ENCODE measurements around the gene SENP1. TPM values are rescaled to one million over a fixed set of nuclear protein-coding genes. Genes with fewer than 3 reads are reported as not detected.

The SENP1 gene
- polyA plus RNA-seq, 1 donor from 2014 or later: 14.0 TPM

DNA sequence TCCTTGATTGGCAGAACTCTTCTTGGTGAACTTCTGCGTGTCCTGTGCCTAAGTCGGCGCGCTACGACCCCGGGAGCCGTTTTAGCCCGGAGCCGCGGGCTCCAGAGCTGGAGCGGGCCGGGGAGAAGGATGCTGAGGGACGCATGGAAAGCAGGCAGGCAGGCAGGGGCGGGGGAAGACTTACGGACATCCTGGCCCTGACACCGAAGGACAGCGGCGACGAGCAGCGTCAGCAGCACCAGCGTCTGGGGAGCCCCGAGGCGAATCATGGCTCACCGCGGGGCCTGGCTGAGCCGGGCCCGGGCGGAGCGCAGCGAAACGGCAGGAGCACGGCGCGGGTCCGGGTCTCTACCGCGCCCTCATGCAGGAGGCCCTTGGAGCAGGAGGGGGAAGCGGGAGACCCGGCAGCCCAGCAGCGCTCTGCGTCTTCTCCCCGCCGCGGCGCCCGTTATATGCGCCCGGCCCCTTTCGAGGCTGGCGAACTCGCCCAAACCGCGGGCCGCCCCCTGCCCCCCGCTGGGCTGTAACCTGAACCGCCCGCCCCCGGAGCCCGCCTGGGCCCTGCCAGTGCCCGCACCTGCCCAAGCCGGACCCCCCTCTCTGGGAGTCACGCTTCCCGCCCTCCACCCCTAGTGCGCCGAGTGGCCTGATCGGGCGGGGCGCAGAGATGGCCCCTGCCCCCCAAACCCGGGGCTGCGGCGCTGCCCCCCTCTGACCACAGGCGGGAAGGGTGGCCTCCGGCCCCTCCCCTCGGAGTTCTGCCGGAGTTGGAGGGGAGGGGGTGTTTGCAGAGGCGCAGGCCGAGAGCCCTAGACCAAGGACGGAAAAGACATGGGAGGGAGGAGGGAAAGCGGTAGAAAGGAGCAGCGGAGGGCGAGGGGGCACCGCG lies 101.6 kb downstream of the SENP1 start, which contains the start of gene COL2A1:
Gene COL2A1, minus strand, starts transcription at position 424 of the 889 bp plus-strand sequence. Its CDS starts 155 bp downstream, at position 269.
- no peaks in the 10 kb centered on the region for H3K36me3 ChIP-seq (ENCODE audit: insufficient read depth, low read length)
- H3K27ac ChIP-seq (ENCODE audit: low read length): no peak within 1 kb of the TSS
- H4K20me1 ChIP-seq (ENCODE audit: insufficient read depth): no peaks in the 10 kb centered on the region
- H3K79me2 ChIP-seq (replicated peaks; ENCODE audit: insufficient read depth, low read length): peaks cover 13% of the 10 kb centered on the region
- H2AFZ ChIP-seq (ENCODE audit: low read depth, low read length): no peak within 1 kb of the TSS
- no peaks in the 10 kb centered on the region for H3K9me3 ChIP-seq (ENCODE audit: low read length)
- TF ChIP-seq MXI1 (conservative IDR thresholded peaks at IDR 0.05; ENCODE audit: poor library complexity, severe bottlenecking): no peak
- TF ChIP-seq POLR2AphosphoS5 (IDR thresholded peaks at IDR 0.05): no peak
- TF ChIP-seq EP300 (conservative IDR thresholded peaks at IDR 0.05; ENCODE audit: poor library complexity, severe bottlenecking): no peak
- peak; percentile 80 for TF ChIP-seq EZH2 (IDR thresholded peaks at IDR 0.05; ENCODE audit: borderline replicate concordance, insufficient read depth, low read length, poor library complexity, severe bottlenecking)
- peaks cover 52% of the 10 kb centered on the region for H3K27me3 ChIP-seq (ENCODE audit: insufficient read depth, low read depth, low read length)
- H3F3A ChIP-seq (ENCODE audit: insufficient read depth, low read length, poor library complexity, severe bottlenecking): peaks cover 6% of the 10 kb centered on the region
- no peaks in the 10 kb centered on the region for H3K9me2 ChIP-seq (ENCODE audit: insufficient read depth, low read length)
- peak within 1 kb of the TSS; percentile 25 for H3K4me2 ChIP-seq (ENCODE audit: low read length)
- H3K4me3 ChIP-seq (ENCODE audit: low read length): peak within 1 kb of the TSS; percentile 69
- peak within 1 kb of the TSS; percentile 37 for H3K9ac ChIP-seq (ENCODE audit: low read length)

DNA sequence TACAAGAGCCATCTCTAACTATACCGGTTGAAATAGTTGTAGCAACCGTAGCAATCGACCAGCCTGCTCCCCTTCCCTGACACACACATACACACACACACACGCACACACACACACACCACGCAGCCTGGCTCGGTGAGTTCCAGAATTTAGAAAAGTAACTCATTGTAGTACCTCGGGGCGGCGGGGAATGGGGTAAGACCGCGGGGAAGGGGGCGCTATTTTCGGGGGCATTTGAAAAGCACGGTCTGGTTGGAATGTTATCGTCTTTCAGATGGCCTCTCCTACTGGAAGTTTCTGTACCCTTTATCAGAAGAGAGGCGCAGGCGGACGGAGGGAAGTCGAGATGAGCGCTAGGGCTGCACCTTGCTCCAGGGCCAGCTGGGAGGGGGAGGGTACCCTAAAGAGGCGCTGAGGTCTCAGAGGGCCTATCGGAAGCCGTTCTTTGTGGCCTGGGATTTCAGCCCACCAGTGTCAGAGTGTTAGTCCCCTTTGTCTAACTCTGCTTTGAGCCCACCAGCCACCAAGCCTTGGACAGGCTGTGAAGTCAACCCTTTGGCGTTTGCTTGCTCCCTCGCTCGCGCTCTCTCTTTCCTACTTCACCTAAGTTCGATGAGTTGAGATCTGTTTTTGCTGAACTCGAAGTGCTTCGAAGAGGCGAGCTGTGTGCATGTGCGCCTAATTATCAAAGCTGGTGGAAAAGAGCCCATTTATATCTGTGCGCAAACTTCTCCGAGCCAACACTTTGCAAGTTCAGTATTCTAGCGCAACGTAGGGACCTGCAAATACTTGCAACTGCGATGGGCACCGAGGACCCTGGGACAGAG lies 102.4 kb downstream of the SENP1 start:
- H3K36me3 ChIP-seq (ENCODE audit: insufficient read depth, low read length): no peaks in the 10 kb centered on the region
- H3K4me3 ChIP-seq (ENCODE audit: low read length): peak overlapping the region; percentile 76
- H2AFZ ChIP-seq (ENCODE audit: low read depth, low read length): no peak overlapping the region
- H3K9me2 ChIP-seq (ENCODE audit: insufficient read depth, low read length): no peaks in the 10 kb centered on the region
- H4K20me1 ChIP-seq (ENCODE audit: insufficient read depth): no peaks in the 10 kb centered on the region
- H3K27ac ChIP-seq (ENCODE audit: low read length): no peak overlapping the region
- H3K4me2 ChIP-seq (ENCODE audit: low read length): peak overlapping the region; percentile 6
- H3K79me2 ChIP-seq (replicated peaks; ENCODE audit: insufficient read depth, low read length): peaks cover 14% of the 10 kb centered on the region
- H3K27me3 ChIP-seq (ENCODE audit: insufficient read depth, low read depth, low read length): peaks cover 52% of the 10 kb centered on the region
- H3K9me3 ChIP-seq (ENCODE audit: low read length): no peaks in the 10 kb centered on the region
- H3K9ac ChIP-seq (ENCODE audit: low read length): no peak overlapping the region
- peaks cover 6% of the 10 kb centered on the region for H3F3A ChIP-seq (ENCODE audit: insufficient read depth, low read length, poor library complexity, severe bottlenecking)
- TF ChIP-seq EZH2 (IDR thresholded peaks at IDR 0.05; ENCODE audit: borderline replicate concordance, insufficient read depth, low read length, poor library complexity, severe bottlenecking) (peak; percentile 25), EP300 (conservative IDR thresholded peaks at IDR 0.05; ENCODE audit: poor library complexity, severe bottlenecking) (no peak), POLR2AphosphoS5 (IDR thresholded peaks at IDR 0.05) (no peak), SMC3 (conservative IDR thresholded peaks at IDR 0.05; ENCODE audit: poor library complexity) (no peak)

DNA sequence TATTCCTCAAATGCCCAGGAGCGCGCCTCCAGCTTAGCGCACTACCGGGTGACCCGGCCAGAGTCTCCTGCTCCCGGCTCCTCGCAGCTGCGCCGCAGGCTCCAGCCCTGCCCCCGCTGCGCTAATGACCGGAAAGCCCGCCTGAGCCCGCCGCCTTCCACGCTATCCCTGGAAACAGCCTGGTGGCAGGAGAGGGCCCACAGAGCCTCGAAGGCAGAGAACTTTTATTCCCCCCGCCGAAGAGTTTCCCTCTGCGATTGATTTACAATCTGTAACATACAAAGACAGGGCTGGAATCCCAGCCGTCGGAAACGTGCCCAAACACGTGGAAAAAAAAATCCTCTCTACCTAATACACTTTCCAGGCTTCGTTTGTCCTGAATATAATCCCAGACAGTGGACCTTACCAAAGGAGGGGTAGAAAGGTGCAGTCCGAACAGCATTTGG lies 103.1 kb downstream of the SENP1 start:
- Histone ChIP-seq H3K79me2 (replicated peaks; ENCODE audit: insufficient read depth, low read length) (peaks cover 14% of the 10 kb centered on the region), H3K9ac (ENCODE audit: low read length) (no peak overlapping the region), H3K9me3 (ENCODE audit: low read length) (no peaks in the 10 kb centered on the region), H3K4me2 (ENCODE audit: low read length) (no peak overlapping the region), H3K4me3 (ENCODE audit: low read length) (peak overlapping the region; percentile 76), H3K36me3 (ENCODE audit: insufficient read depth, low read length) (no peaks in the 10 kb centered on the region), H3K27me3 (ENCODE audit: insufficient read depth, low read depth, low read length) (peaks cover 52% of the 10 kb centered on the region), H4K20me1 (ENCODE audit: insufficient read depth) (no peaks in the 10 kb centered on the region), H2AFZ (ENCODE audit: low read depth, low read length) (no peak overlapping the region), H3K27ac (ENCODE audit: low read length) (no peak overlapping the region), H3F3A (ENCODE audit: insufficient read depth, low read length, poor library complexity, severe bottlenecking) (peaks cover 6% of the 10 kb centered on the region), H3K9me2 (ENCODE audit: insufficient read depth, low read length) (no peaks in the 10 kb centered on the region)
- TF ChIP-seq EZH2 (IDR thresholded peaks at IDR 0.05; ENCODE audit: borderline replicate concordance, insufficient read depth, low read length, poor library complexity, severe bottlenecking) (peak; percentile 21), POLR2AphosphoS5 (IDR thresholded peaks at IDR 0.05) (no peak)
